GM18870 (cell line): ENCODE data around the gene ARMC8.
"Not testable (repeated sequence)": the region's sequence is repeated elsewhere in the genome, so short reads cannot be mapped to it uniquely, and the experiment has no call there.

ENCODE experiments used
- ATAC-seq: cut with Tn5 transposase; IDR thresholded peaks from one replicate; pipeline ENCODE4 v1.9.1; 2021; ENCODE audit warnings: moderate library complexity; ENCODE audit not compliant: unreplicated experiment

ARMC8 gene, protein sequence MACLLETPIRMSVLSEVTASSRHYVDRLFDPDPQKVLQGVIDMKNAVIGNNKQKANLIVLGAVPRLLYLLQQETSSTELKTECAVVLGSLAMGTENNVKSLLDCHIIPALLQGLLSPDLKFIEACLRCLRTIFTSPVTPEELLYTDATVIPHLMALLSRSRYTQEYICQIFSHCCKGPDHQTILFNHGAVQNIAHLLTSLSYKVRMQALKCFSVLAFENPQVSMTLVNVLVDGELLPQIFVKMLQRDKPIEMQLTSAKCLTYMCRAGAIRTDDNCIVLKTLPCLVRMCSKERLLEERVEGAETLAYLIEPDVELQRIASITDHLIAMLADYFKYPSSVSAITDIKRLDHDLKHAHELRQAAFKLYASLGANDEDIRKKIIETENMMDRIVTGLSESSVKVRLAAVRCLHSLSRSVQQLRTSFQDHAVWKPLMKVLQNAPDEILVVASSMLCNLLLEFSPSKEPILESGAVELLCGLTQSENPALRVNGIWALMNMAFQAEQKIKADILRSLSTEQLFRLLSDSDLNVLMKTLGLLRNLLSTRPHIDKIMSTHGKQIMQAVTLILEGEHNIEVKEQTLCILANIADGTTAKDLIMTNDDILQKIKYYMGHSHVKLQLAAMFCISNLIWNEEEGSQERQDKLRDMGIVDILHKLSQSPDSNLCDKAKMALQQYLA

GRCh38 chr3:138187296-138188012 is at the start of gene ARMC8:
Gene ARMC8, plus strand, starts transcription at chr3:138187301. Its CDS starts 254 bp downstream, at chr3:138187555.
- peak; percentile 48 for ATAC-seq

GRCh38 chr3:138137861-138138260 is 49.2 kb upstream of the ARMC8 start:
- ATAC-seq: no peak

DNA sequence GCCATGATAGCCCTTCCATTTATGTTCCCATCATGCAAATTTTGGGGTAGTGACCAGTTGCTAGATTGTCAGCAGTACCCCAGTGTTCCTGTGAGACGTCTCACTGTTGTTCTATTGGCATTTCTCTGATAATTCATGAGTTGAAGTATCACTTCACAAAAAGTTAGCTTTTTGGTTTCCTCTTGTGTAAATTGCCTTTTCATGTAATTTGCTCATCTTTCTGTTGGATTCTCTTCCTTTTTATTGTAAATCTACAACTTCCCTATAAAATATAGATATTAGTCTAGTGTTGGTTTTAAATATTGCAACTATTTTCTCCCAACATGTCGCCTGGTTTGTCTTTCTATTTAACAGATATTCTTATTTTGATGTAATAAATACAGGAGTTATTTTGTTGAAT is 47.4 kb upstream of the ARMC8 start:
- ATAC-seq: no peak

DNA sequence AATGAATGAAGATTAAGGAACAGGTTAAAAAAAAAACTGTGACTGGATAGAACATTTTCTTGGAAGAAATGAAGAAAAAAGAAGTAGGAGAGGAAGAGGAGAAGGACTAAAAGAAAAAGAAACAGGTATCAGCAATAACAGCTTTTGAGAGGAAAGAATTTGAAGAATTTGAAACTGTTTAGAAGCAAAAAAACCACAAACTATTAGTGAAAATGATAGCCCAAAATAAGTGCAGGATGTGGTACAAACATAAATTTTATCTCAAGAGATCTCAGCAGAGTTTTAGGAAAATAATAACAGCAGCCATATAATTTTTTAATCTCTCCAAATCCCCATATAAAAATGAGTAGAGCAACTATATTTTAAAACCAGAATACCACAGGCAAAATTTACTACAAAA is 46.2 kb upstream of the ARMC8 start:
- no peak for ATAC-seq

- ATAC-seq: not testable (repeated sequence)
Measured at GRCh38 chr3:138142181-138142580, 44.9 kb upstream of the ARMC8 start.

DNA sequence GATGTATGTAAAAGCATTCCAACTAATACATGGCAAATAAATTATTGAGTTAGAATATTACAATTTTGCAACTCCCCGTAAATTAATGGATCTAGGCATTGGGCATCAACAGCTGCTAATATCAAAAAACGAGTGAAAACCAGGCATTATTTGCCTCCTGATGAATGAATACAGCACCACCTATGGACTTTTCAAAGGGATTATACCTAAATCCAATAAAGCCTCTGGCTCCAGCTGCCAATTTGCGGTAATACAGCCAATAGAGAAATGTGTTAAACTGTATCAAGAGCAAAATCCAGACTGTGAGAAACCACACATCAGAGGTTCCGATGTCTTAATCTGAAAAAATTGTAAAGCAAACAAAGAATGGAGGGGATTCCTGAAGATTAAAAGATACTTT is 38.6 kb upstream of the ARMC8 start:
- no peak for ATAC-seq

DNA sequence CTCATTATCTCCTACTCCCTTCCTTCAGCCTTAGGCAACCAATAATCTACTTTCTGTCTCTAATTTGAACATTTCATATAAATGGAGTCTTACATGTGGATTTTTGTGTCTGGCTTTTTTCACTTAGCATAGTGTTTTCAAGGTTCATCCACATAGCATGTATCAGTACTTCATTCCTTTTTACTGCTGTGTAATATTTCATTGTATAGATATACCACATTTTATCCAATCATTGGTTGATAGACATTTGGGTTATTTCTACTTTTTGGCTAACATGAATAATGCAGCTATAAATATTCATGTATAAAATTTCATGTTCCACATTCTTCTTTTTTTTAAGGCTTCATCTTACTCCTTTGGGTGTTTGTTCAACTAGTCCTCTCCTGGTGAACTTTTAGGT is 32.6 kb upstream of the ARMC8 start:
- no peak for ATAC-seq

DNA sequence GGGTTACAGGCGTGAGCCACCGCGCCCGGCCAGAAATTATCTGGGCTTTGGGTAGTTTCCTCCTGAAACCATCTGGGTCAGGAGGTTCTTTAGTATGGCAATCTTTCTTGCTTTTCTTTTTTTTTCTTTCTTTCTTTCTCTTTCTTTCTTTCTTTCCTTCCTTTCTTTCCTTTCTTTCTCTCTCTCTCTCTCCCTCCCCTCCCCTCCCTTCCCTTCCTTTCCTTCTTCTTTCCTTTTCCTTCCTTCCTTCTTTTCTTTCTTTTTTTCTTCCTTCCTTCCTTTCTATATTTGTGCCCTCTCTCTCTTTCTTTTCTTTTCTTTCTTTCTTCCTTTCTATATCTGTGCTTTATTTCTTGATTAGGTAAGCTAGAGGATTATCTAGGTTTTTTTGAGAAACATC is 29.4 kb upstream of the ARMC8 start:
- ATAC-seq: no peak

GRCh38 chr3:138165061-138165460 is 22.0 kb upstream of the ARMC8 start:
- no peak for ATAC-seq

- ATAC-seq: no peak
Measured at GRCh38 chr3:138172625-138173024, 14.5 kb upstream of the ARMC8 start.

GRCh38 chr3:138173769-138174420 is 13.2 kb upstream of the ARMC8 start:
- ATAC-seq: no peak

GRCh38 chr3:138174421-138175131 is 12.5 kb upstream of the ARMC8 start, which contains the start of gene DBR1:
Gene DBR1, minus strand, starts transcription at chr3:138174921. Its CDS starts 126 bp downstream, at chr3:138174795.
- ATAC-seq: peak; percentile 79

- ATAC-seq: peak; percentile 60
Measured at GRCh38 chr3:138180375-138181029, 6.6 kb upstream of the ARMC8 start.

GRCh38 chr3:138184994-138185393 is 2.1 kb upstream of the ARMC8 start:
- no peak for ATAC-seq

- no peak for ATAC-seq
Measured at GRCh38 chr3:138186221-138186620, 880 bp upstream of the ARMC8 start.

DNA sequence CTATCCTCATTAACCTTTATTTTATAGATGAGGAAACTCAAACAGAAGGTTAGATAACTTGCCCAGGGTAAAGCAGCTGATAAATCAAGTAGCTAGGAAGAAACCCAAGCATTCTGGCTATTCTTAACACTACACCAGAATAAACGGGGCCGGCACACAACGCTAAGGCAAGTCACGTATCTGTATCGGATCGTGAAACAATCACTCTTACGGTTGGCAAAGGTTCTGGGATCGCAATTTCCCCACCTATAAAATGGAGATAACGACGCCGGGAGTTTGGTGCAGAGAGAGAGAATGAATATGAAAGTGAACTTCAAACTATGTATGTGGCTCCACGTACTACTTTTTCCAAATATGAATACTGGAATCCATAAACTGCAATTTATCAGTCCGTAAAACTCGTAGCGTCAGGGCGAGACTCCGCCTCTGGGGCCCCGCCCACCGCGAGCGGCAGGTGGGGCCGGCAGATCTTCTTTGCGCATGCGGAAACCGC is 252 bp upstream of the ARMC8 start:
- peak; percentile 87 for ATAC-seq

DNA sequence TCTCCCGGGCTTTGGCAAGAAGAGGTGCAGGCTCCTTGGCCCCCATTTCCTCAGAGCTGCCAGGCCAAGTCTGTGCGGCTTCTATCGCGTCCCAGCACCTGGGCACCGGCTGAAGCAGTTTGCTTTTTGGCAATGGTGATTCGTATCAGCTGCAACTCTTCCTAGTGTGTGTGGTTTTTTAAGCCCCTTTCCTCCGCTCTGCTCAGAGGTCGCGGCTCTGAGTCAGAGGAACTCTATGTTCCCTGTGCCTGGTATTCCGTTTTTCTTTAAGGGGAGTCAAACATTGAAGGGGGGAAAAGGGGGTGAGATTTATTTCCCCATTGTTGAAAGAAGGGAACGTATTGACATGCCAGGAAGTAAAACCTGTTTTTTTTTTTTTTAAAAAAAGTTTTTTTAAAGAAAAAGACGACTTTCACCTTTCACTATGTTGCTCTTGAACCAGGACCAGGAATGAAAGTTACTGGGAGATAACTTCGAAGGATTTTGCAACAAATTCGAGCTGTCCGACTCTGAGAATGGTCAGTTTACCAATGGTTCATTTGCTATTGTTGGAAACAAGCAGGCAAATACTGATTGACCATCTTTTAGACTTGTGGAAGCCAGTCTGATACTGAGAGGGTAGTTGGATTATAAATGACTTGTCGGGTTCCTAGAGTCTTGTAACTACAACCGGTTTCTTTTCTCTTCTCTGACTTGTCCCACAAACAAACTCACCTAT is 1.1 kb downstream of the ARMC8 start:
- no peak for ATAC-seq

- no peak for ATAC-seq
Measured at GRCh38 chr3:138195481-138195880, 8.4 kb downstream of the ARMC8 start.

- ATAC-seq: no peak
Measured at GRCh38 chr3:138196023-138196422, 8.9 kb downstream of the ARMC8 start.
